GM19328 (cell line): ENCODE data around the gene DCPS.
"Not testable (repeated sequence)": the region's sequence is repeated elsewhere in the genome, so short reads cannot be mapped to it uniquely, and the experiment has no call there.

ENCODE experiments used
- ATAC-seq: cut with Tn5 transposase; IDR thresholded peaks from one replicate; pipeline ENCODE4 v1.9.1; 2021; ENCODE audit warnings: mild to moderate bottlenecking, moderate library complexity; ENCODE audit not compliant: unreplicated experiment

DCPS gene, protein sequence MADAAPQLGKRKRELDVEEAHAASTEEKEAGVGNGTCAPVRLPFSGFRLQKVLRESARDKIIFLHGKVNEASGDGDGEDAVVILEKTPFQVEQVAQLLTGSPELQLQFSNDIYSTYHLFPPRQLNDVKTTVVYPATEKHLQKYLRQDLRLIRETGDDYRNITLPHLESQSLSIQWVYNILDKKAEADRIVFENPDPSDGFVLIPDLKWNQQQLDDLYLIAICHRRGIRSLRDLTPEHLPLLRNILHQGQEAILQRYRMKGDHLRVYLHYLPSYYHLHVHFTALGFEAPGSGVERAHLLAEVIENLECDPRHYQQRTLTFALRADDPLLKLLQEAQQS

DNA sequence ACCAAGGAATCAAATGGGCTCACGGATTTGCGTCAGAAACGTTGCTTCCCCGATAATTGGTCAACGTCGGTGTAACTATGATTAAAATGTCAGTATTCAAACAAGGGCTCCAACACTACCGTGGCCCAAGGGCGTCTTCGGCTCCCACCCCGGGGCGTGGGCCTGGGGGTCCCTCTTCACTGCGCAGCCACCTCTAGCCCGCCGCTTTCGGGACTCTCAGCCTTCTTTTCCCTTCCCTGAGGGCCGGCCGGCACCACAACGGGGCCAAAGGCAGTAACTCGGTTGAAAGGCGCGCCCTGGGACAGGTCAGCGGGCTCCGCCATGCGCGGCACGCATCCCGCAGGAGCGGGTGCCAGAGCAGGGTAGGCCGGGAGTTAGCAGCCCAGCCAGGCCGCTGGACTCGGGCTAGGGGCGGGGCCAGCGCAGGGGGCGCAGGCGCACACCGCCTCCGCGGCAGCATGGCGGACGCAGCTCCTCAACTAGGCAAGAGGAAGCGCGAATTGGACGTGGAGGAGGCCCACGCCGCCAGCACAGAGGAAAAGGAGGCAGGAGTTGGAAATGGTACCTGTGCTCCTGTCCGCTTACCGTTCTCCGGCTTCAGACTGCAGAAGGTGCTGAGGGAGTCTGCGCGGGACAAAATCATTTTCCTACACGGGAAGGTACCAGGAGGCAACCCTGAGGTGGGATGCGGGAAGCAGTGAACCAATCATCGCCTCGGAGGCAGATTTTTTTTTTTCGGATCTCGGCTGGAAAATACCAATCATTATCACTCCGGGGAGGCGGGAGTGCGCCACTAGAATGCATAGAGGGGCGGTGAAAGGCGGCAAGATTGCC, at the start of gene DCPS:
TSS of gene DCPS (plus strand) at position 438 of the 834 bp plus-strand sequence. CDS start at position 459, 21 bp downstream.
- ATAC-seq = peak; percentile 89

DNA sequence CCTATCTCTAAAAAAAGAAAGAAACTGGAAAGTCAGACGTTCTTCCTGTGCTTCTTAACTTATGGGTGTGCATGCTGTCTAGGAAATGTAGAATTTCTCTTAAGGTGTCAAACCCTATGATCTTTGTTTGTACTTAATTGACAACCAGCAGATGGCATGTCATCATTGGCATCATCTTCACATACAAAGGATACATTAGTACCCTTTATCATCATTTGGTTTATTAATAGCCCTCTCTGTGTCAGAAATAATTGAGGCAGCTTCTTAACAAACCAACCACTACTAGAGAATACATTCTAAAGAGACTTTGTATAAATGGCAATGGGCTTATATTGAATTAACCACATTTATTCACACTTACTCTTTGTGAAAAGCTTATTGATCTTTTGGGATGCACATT, 49.0 kb upstream of the DCPS start:
- ATAC-seq = no peak

DNA sequence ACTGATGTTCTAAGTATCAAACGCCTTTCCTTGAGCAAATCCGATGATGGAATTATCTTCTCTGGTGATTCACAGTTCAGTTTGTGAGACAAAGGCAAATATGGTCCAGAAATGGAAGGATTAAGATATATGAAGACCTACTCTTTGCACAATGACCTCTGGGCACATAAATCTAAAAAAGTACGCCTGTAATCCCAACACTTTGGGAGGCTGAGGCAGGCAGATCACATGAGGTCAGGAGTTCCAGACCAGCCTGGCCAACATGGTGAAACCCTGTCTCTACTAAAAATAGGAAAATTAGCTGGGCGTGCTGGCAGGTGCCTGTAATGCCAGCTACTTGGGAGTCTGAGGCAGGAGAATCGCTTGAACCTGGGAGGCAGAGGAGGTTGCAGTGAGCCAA, 48.4 kb upstream of the DCPS start:
- ATAC-seq = not testable (repeated sequence)

DNA sequence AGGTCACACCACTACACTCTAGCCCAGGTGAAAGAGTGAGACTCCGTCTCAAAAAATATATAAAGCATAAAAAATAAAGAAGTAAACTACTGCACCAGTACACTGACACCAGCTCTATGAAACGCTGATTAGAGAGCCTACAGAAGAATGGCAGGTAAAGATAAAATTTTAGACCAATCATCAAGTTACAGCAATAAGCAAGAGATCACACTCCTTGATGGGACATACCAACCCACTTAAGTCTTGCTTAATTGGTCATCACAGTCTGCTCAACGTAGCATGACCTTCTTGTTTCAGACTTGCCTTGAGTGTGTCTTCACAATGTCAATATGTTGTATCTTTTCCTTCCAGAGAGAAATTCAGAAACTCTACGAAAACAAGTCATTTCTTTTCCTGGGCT, 47.6 kb upstream of the DCPS start:
- ATAC-seq = no peak

DNA sequence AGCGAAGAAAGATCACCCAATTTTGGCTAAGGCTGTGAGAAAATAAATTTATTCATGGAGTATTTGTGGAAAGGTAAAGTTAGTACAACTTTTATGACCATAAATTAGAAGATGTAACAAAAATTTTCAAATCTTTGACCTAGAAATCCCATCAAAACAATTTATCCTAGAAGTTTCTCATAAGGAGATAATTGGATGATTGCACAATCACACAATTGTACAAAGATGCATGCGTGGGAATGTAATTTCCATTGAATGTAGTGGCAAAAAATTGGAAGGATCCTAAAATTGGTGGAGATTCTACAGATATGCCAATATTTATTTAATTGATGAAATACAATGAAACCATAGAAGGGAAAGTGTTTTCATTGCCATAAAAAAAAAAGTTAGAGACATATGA, 46.7 kb upstream of the DCPS start:
- no peak for ATAC-seq

DNA sequence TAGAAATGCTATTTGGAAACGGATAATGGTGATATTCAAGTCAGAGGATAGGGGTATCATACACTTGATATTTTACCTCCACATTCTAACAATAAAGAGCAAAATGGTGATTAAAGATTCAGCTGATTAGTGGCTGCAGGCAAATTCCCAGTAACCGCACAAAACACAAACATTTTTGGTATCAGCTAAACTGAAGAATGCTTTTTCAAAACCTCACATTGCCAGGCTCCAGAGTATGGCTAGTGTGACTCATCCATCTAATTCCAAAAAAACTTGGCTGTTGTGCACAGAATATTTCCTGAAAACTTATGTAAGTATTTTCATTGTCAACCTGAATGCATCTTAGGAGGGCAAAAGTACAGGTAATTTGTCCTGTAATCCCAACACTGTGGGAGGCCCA, 46.1 kb upstream of the DCPS start:
- ATAC-seq = no peak

DNA sequence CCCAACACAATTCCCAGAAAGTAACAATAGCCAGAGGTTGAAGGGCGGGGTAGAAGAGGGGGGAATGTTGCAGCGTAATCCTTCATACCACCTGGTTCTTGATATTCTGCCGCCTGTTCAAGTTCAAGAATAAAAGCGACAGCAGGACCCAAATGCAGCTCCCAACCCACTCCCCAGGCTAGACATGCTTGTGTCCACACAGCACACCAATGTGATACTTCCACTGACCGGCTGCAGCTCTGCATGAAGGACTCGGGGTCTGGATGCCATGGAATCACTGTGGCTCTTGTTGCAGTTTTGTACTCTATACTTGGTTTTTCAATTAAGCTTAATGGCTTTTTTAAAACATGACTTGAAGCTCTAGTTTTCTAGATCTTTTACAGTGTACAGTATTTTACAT, 41.6 kb upstream of the DCPS start:
- no peak for ATAC-seq

DNA sequence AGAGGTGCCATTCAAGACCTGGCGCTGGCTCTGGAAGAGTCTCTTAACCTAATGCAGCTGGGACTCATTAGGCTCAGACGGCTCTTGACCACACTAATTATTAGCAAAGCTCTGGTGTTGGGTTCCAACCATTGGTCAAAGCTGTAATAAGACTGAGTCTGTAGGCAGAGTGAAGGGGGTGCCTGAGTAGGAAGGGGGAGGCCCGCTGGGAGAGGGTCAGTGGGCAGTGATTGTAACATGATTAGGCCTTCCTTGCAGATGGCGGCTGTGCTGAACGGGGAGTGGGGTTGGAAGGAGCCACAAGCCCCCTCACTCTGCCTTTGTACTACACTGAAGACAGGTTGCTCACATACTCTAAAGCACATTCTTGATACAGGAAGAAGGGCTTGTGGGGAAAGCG, 40.4 kb upstream of the DCPS start:
- no peak for ATAC-seq

DNA sequence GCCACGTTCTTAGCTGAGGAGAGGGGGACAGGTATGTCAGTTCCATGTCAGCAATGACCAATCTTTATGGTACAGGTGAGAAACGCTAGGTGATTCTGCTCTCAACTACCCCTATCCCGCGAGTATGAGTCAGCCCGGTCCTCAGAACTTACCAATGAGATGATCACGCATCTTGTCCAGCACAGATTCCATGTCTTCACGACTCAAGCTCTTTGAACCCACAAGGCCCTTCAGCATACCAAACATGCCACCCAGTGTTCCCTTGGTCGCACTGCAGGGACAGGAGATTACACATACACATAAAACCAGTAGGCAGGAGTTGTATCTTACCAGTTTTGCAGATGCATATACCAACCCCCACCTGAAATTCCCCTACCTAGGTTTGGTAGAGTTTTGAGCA, 38.0 kb upstream of the DCPS start:
- no peak for ATAC-seq

DNA sequence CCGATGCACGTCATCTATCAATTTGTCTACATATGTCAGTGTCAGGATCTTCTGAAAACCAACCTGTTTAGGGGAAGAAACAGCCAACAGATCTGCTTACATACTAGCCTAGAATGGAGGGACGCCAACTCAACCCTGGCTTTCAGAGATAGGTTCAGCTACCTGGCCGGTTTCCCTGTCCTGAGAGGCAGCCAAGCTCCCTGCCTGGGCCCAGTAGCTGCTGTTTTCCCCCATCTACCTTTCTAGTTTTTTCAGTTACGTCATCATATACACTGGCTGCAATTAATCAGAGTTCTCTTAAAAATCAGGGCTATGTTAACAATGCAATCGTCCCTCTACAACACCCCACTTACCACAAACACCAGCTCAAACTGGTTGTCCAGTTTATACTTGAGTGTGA, 36.2 kb upstream of the DCPS start:
- ATAC-seq = no peak

DNA sequence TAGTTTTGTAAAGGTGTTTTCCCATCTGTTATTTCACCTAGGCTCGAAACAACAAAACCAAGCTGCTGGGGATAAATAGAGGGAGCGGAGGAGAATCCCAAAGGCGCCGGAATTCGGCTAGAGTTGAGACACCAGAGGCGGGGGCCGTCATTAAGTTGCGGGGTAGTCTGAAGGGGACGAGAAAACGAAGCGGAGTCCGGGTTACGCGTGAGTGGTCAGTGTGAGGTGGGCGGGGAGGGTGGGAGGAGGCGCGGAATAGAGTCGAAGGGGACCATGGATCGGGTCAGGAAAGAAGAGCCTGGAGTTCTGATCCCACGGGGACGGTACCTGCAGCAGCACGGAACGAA, 35.5 kb upstream of the DCPS start:
- no peak for ATAC-seq

DNA sequence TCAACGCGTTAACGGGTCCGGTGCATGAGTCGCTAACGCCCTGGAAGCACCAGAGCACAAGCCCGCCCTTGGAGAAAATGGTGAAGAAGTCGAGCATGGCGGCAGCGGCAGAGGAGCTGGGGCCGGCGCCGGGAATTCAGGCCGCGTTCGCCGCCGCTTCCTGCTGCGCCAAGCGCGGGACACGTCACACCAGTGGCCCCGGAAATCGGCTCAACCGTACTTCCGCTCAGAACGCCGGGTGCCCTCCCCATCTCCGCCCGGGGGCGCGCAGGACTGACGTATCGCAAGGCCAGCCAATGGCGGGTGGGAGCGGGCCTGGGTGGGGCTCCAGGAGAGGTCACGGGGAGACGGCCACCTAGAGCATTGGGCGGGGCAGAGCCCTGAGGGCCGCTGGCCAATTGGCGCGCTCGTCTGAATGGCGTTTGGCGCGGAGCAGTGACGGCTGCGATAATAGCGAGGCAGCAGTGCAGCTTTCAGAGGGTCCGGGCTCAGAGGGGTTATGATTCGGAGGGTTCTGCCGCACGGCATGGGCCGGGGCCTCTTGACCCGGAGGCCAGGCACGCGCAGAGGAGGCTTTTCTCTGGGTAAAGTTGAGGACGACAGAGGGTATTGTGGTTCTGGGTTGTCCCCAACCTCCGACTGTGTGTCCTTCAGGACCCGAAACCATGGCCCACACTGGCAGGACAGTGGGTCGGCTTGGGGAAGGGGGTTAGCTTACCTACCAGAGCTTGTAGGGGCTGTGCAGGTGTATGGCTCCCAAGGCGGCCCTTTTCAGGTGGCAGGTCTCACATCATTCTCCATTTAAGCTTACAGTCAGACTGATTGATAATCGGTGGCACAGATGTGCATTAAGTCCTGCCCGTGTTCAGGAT, 34.9 kb upstream of the DCPS start, which contains the start of the genes FOXRED1 and SRPRA:
TSS of gene FOXRED1 (plus strand) at position 447 of the 872 bp plus-strand sequence. CDS start at position 500, 53 bp downstream.
TSS of gene SRPRA (minus strand) at position 188 of the 872 bp plus-strand sequence. CDS start at position 97, 91 bp downstream.
- peak; percentile 99 for ATAC-seq

DNA sequence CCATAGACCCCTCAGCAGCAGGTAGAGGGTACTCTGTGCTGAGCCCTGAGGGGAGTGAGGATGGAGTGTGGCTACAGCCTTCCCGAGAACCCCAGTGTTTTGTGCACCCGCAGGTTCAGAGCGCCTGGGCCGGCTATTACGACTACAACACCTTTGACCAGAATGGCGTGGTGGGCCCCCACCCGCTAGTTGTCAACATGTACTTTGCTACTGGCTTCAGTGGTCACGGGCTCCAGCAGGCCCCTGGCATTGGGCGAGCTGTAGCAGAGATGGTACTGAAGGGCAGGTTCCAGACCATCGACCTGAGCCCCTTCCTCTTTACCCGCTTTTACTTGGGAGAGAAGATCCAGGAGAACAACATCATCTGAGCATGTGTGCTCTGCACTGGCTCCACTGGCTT, 26.5 kb upstream of the DCPS start:
- ATAC-seq = no peak

DNA sequence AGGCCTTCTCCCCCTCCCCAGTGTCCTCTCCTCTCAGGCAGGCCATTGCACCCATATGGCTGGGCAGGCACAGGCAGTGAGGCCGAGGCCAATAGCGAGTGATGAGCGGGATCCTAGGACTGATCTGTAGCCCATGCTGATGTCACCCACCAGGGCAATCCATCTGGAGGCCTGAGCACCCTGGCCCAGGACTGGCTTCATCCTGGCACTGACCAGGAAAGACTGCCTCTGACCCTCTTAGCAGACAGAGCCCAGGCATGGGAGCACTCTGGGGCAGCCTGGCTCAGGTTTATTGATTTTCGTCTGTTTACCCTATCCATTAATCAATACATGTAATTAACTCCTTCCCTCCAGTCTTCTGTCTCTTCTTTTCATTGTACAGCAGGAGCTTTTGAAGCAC, 26.1 kb upstream of the DCPS start:
- no peak for ATAC-seq

DNA sequence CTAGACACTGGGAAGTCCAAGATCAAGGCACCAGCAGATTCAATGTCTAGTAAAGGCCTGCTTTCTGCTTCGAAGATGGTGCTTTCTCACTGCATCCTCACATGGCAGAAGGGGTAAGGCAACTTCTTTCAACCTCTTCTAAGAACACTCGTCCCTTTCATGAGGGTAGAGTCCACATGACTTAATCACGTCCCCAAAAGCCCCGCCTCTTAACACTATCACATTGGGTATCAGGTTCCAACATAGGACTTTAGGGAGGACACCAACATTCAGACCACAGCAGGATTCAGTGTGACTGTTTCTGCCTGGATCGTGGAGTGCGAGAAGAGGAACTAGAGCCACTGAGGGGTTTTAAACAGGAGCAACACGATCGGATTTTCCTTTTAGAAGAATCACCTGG, 24.7 kb upstream of the DCPS start:
- no peak for ATAC-seq

DNA sequence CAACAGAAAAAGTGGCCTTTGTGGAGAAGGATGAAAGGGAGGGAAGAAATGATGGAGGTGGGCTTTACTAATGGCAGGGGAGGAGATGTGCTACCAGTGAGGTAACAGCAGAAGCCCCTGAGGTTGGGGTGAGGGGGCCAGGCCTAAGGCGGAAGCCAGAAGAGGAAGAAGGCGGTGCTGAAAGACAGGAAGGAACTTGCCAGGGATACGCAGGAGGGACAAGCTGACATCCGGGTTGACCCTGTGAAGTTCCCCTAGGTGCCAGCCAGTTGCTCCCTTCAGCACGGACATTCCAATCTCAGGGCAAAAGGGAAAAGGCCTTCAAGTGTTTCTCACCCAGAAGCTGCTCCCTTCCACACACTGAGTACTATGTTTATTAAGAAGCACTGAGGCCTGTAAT, 23.3 kb upstream of the DCPS start:
- no peak for ATAC-seq

DNA sequence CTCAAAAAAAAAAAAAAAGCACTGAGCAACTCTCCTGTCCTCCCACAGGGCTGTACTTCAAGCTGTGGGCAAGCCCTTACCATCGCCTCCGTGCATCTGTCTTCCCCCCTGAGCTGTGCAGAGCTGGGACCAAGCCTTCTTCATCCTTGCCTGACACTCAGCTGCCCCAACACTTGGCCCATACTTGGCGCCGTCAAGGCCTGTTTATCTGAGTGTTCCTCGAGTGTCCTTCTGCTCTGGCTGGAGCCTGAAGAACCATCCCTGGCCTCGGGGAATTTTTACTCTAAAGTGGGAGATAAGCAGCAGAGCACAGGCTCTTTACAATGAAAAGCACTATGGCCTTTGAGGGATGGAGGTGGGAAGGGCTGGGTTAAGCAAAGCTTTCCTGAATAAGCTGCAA, 22.6 kb upstream of the DCPS start:
- ATAC-seq = no peak

DNA sequence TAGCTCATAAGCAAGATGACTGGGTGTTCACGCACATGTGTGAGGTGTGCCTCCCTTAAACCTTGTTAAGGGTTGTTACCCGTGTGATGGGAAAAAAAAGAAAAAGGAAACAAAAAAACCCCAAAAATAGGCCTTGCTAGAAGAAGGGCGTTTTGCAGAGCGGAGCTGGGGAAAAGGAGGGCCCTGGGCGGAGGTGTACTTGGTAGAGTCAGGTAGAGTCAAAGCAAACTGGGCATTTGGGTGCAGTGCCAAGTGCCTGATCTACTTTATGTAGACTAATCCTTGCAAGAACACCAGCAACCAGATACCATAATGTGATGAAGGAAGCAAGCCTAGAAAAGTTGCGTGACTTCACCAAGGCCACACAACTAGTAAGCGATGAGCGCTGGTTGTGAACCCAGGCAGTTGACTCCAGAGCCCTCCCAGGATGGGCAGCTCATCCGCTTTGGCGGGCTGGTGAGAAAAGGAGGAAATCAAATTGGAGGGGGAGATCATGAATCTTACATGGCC, 22.1 kb upstream of the DCPS start:
- no peak for ATAC-seq

DNA sequence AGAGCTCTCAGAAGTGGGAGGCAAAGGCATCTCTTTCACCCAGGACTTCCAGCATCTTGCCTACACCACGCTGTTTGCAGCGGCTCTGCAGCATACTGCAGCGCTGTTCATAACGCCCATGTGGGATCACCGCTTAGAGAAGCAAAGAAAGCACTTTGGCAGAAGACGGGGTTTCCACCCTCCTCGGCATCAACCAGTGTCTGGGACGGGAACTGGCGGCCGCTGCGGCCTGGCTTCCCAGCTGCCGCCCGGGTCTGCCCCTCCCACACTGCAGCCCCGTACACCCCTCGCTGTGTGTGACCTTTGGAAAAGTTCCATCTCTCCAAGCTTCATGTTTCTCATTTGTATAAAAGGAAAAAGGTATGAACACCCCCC, 21.5 kb upstream of the DCPS start:
- ATAC-seq = no peak

DNA sequence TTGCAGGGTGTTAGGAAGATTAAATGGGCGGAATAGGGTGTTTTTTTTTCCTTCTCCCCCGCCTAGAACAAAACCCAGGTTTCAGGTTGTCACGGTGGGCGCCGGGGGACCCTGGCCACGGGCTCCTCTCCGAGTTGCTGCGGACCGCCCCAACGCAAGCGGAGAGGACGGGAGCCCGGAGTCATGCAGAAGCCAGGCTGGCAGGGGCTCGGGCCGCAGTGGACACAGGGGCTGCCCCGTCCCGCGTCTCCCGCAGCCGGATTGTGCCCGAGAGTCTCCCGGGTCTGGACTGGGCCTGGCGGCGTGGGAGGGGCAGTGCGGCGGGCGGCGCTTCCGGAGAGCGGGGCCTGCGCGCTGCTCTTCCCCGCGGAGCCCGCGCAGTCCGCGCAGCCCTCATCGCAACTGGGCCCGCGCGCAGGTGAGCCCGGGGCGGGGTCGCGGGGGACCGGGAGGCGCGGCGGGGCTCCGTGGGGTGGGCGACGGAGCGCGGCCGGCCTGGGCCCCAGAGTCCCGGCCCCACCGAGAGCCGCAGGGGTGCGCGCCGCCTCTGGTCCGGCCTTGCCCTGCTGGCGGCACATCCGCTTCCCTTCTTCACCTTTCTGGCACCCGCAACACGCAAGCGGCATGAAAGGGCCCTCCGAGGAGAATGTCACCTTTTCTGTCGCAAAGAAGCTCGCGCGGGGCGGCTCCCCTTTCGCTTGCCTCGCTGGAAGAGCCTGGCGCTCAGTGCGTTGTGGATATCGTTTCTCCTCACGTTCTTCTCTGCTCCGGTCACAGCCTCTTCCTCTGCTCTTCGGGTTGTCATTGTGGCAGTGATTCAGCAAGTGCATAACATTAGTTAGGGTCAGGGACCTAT, 20.9 kb upstream of the DCPS start, which contains the start of gene TIRAP:
TSS of gene TIRAP (plus strand) at position 358 of the 856 bp plus-strand sequence. CDS start 7,802 bp downstream, outside the sequence.
- peak; percentile 60 for ATAC-seq
